ENCODE results near the gene PLPPR5.
"Not testable (repeated sequence)": the region's sequence is repeated elsewhere in the genome, so short reads cannot be mapped to it uniquely, and the experiment has no call there.

PLPPR5 gene

DNA sequence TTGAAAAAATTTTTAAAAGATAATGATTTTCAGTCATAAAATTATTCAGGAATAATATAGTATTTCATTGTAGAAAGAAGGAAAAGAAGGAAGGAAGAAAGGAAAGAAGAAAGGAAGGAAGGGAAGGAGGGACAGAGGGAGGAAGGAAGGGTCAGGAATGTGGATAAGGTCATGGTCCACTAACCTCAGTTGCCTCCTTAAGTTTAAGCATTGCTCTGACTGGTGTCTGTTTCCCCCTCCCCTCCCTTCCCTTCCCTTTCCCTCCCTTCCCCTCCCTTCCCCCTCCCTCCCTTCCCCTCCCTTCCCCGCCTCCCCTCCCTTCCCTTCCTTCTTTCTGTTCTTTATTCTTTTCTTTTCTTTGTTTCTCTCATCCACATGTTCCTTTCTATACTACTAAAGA, 95.7 kb downstream of the PLPPR5 start:
- DNase-seq, result no peak

DNA sequence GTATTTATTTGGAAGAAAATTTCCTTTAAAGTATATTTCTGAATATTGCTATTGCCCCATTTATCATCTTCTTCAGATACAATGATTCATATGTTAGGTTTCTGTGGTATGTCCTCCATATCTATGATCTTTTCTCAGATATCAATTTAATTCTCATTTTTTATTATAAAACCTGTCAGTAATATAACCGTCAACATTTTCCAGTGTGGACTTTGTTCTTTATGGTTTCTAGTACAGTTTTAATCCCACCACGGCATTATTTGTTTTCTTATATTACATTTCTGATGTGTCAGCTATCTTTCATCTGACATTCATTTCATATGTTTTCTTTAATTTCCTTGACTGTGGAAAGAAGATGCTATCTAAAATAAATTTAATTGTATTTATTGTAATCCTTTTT, 97.9 kb downstream of the PLPPR5 start:
- no peak for DNase-seq

DNA sequence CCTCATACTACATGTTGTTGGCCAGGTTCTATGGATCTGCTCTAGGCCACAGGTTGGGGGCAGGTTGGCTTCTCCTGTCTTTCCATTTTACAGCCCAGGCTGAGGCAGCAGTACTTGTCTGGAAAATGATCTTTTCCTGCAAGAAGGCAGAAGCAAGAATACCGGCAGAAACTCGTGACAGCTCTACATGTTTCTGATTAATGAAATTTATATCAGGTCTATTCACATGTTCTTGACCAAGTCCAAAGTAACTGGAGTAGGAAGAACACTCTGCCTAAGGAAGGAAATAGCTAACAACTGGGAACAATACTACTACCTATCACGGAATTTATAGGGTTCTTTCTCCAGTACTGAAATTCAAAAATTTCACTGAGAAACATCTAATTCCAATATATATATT, 98.3 kb downstream of the PLPPR5 start:
- no peak for DNase-seq

DNA sequence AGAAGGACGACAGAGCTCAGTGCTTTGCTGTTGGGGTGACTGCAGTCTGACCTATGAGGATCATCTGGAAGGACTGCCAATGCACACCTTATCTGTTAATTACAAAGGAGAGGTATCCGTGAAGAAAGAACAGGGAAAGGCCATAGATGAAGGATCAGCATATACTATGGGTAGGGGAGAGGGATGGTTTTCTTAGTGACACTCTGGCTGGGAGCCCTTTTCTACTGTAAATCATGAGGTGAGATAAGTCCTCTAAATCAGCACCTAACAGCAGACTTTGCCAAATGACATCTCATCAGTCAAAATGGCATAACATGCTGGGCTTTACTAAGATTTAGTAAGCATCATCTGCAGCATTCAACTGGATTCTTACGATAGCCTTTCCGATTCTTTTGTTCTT, 100.0 kb downstream of the PLPPR5 start:
- no peak for DNase-seq

DNA sequence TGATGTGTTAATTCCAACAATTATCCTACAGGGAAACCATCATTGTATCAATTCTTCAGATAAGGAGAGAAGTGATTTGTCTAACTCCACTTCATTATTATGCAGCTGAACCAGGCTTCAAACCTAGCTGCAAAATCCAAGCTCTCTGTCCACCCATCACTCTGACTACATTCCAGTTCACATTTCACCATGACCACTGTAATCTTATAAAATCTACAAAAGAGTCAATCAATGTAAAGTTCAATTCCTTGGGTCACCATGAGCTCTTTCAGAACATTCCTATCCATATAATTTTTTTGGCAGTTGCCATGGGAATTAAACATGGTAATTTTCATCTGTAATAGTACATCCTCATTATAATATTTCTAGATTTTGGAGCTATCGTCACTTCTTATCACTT, 100.9 kb downstream of the PLPPR5 start:
- DNase-seq, result no peak

DNA sequence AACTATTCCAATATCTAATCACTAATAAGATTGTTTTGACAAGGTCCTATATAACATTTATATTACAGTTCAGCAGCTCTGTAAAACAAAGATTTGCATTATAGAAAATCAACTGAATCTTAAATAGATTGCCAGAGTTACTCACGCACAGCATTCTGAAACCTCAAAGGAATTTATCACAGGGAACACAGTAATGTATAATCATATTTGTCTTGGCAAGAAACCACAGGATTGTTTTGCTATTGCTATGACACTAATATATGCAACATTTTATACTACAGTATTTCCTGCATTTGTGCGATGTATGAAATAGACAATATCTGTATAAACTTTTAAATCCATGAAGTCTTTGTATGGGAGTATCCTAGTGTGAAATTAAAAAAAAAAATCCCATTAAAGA, 101.4 kb downstream of the PLPPR5 start:
- DNase-seq, result no peak

DNA sequence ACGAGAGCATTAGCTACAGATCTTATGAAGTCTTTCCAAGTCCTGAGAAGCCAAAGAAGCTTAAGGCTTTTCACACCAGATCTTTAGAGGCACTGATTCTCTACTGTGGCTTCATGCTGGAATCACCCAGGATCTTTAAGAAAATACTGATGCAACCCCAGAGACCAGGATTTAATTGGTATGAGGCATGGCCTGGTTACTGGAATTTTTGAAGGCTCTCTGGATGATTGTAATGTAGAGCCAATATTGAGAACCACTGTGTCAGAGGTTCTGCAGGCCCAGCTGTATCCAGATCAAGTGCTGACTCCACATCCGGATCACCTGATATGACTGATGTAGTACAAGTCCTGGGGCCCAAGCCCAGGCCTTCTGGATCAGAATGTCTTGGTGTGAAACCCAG, 105.7 kb downstream of the PLPPR5 start:
- DNase-seq, result no peak

DNA sequence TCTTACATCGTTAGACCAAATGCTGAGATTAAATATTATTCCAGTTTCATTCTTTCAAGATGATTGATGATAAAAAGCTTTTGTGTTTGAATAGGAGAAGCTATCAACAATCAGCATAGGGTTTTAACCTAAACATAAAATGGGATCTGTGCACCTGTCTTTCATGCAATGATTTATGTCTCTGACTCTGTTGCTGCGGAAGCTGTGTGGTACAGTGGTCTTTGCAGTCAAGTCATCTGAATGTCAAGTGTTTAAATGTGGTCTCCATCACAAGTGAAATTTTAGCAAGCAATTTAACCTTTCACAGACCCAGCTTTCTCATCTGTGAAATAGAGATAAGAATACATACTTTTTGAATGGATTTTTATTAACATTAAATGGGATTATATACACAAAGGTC, 107.2 kb downstream of the PLPPR5 start:
- DNase-seq, result no peak

DNA sequence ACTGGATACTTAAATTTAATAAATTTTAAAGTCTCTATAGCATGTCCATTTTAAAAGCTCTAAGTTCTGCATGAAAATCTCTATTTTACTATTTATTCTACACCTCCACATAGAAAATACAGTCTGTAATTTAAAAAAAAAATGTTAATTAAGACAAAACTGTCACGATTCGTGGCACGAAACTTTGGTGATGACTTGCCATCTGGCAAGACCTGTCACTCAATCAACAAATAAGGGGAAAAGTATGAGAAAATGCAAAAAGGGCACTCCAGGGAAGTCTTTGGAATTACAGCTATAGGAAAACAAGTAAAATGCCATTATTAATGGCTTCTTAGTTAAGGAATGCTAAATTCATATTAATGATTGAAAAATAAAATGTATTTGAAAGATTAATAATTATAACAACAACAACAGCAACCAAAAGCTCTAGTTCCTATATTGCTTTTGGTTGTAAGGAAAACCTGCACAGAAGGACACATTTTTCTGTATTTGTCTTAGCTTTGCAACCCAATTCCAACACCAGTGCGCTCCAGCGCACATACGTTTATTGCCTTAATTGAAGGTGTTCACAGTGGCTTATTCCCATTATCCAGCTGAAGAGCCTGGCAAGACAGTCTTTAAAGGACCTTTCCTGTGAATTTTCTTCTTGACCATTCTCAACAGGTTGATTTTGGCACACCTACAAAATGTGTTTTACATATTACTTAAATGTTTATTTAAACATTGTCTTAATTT, 107.8 kb downstream of the PLPPR5 start:
- no peak for DNase-seq

DNA sequence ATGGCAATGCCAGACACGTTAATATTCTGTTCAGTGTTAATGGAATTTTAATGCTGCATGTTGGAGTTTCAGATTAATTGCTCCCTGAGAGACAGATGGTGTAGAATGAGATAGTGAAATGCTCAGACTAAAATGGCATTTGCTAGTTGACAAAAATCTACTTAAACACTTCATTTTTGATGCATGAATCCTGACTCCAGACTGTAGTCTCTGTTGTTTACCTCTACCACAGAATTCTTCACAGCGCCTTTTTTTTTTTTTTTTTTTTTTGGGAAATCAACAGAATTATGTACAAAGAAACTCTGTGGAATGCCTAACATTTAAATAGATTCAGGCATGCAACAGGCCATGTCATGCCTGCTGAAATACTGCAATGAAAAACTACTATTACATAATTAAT, 111.3 kb downstream of the PLPPR5 start:
- no peak for DNase-seq

DNA sequence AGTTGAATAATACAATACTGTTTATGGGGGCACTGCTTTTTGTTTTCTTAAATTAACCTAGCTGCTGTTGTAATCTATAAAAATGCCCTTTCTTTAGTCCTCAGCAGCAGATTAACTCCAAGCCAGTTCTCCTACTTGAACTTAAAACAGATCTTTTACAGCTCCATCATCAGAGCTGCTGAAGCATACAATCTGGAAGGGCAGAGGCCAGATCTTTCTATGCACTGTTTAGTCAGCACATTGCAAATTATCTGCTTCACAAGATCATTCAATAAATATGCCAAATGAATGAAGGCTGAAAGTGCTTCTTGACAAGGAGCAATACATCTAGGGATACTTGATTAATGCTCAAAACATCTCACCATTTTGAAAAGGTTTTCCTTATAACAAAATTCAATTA, 115.8 kb downstream of the PLPPR5 start:
- no peak for DNase-seq

DNA sequence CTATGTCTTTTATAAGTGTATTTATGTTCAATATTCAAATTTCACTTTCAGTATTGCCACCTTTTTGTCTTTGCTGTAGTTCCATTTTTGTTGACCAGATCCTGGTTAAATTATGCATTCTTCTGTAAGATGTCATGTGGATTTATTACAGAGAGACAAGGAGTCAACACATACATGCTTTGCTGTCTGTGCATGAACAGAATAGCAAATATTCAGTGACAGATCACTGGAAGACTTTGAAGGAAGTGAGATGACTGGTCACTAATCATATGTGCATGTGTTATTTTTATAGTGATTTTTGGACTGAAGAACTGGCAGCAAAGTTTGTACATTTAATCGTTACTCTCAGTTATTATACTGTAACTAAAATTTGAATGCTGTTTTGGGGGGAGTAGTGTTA, 117.2 kb downstream of the PLPPR5 start:
- DNase-seq, result no peak

DNA sequence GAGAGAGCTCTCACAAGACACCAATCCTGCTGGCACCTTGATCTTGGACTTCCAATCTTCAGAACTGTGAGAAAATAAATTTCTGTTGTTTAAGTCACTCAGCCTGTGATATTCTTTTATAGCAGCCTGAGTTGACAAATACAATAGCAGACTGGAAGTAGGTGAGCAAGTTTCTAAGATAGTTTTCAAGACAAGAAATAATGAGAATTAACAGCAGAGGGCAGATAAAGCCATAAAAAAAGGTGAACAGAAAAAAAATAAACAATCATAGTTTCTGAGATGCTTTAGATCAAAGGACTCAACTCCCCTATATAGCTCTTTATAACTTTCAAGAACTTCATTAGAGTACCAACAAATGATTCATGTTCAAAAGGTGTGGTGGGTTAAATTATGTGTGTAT, 119.8 kb downstream of the PLPPR5 start:
- no peak for DNase-seq

DNA sequence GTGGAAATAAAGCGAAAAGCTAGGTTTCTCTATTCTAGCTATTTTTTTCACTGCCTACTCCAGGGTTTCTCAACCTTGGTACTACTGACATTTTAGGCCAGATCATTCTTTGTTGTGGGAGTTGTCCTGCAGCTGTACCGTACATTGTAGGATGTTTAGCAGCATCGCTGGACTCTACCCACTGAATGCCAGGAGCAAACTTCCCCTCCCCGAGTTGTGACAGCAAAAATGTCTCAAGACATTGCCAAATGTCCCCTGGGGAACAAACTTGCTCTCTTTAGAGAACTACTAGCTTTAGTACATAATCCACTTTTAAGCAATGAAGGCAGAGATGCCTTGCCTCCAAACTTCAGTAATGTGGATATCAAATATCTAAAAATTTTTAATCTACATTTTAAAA, 122.8 kb downstream of the PLPPR5 start:
- DNase-seq, result no peak

DNA sequence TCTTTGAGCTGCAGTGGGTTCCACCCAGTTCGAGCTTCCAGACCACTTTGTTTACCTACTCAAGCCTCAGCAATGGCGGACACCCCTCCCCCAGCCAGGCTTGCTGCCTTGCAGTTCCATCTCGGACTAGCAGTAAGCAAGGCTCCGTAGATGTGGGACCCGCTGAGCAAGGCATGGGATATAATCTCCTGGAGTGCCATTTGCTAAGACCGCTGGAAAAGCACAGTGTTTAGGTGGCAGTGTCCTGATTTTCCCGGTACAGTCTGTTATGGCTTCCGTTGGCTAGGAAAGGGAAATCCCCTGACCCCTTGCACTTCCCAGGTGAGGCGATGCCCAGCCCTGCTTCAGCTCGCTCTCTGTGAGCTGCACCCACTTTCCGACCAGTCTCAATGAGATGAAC, 123.4 kb downstream of the PLPPR5 start:
- not testable (repeated sequence) for DNase-seq

DNA sequence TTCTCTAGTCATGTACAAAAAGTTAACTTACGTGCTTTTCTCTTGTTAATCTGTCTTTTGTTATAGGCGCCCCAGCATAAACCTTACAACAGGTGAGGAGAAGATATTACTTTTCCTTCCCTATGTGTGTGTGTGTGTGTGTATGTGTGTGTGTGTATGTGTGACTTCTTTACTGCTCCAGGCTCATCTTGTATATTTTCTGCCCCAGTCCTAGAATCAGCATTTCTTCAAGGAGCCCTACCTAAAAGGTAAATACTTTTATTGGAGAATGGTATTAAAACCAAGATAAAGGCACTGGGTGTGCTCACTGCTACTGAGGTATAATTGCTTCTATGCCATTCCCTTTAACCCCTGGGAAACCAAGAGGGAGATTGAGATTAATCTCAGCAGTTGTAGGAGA, 129.8 kb downstream of the PLPPR5 start:
- DNase-seq, result no peak

DNA sequence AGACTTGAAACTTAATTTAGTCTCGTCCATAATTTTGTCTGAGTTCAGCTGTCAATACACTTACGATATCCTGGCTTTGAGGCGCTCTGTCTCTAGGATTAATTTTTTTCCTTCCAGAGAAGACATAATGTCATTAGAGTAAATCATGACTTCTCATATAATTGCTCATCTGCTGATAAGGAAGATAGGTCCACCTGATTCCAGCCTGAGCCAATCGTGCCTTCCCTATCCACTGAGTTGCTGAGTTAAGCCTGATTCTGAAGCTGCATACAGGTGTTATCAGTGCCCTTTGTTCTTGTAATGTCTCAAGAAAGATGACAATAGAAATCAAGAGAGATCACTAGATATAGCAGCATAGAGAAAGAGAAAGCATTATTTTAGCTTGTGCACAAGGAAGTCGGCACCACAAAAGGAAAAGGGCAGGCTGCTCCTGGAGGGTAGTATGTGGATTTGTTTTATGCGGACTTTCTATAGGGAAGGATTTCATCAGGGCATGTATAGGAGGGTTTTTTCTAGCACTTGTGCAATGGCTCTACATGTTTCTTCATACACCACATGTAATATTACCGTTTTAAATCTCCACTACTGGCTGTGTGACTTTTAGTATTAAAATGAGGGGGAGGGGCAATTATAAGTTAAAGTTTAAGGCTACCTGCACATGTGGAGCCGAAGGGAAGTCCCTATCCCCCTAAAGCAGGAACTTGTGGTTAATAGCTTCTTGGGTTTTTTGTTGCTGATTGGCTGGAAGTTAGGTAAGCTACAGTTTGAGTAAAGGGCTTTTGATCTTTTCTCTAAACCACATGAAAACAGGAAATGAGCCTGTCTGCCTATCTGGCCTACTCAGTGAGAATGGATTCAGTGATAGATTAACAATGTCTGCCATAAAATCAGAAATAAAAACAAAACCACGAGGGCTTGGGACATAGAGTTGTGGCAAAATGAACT, 133.4 kb downstream of the PLPPR5 start:
- DNase-seq, result no peak

DNA sequence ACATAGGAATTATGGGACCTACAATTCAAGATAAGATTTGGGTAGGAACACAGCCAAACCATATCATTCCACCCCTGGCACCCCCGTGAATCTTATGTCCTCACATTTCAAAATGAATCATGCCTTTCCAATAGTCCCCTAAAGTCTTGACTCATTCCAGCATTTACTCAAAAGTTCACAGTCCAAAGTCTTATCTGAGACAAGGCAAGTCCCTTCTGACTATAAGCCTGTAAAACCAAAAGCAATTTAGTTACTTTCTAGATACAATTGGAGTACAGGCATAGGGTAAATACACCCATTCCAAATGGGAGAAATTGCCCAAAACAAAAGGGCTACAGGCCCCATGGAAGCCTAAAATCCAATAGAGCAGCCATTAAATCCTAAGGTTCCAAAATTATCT, 138.9 kb downstream of the PLPPR5 start:
- DNase-seq, result no peak

DNA sequence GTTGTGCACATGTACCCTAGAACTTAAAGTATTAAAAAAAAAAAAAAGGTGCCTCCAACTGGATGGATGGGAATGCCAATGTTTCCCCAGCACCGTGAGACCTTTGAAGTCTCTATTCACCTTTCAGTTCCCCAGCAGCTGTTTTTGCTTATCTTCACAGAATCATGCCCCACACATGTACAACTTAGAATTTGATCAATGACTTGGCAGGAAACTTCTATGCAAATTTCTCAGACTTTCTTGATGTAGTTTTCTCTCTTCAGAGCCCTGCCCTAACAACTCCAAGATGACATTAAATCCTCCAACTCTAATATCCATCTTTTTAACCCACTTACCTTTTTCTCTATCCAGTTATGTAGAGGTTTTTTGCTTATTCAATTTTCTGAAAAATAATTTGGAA, 144.3 kb downstream of the PLPPR5 start:
- no peak for DNase-seq

DNA sequence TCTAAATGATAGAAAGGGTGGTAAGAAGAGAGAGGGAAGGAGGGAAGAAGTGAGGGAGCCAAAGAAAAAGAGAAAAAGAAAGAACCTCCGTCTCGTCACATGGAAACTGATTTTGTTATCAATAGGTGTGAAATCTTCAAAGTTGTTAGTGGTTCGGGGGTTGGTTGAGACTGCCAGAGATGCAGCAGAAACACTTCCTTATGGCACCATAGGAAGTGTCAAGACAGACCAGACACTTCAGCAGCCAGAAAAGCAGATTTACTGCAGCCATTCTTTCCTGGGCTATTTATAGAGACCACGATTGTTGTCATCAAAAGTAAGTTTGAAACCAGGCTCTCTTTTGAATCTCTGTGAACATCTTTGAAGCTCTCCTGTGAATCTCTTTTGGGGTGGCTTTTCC, 150.5 kb downstream of the PLPPR5 start:
- DNase-seq, result no peak

DNA sequence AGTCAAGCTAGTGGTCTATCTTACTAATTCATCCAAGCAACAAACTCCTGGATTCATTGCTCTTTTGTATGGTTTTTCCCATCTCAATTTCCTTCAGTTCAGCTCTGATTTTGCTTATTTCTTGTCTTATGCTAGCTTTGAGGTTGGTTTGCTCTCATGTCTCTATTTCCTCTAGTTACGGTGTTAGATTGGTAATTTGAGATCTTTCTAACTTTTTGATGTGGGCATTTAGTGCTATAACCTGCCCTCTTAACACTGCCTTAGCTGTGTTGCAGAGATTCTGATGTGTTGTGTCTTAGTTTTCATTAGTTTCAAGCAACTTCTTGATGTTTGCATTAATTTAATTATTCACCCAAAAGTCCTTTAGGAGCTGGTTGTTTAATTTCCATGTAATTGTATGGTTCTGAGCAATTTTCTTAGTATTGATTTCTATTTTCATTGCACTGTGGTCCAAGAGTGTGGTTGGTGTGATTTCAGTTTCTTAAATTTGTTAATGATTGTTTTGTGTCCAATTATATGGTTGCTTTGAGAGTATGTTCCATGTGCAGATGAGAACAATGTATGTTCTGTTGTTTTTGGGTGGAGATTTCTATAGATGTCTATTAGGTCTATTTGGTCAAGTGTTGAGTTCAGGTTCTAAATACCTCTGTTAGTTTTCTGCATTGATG, 154.6 kb downstream of the PLPPR5 start:
- DNase-seq, result no peak

DNA sequence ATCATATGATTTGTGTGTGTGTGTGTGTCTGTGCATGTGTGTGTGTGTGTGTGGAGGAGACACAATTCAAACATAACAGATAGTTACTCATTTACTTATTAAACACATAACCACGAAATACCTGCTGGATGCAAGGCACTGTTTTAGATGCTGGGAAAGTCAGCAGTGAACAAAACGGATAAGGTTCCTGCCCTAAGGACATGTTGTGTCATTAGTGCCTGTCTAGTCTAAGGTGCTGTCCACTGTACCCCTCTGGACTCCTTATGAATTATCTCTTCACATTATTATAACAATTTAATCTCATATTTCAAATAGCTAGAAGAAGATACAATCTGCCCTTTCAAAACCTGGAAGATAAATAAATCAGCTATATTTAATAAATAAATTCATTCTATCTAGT, 162.4 kb downstream of the PLPPR5 start:
- no peak for DNase-seq

Measured in activated CD8-positive, alpha-beta memory T cell treated with anti-CD3 and anti-CD28 coated beads for 24 hours (primary cell).